Measurements from ENCODE around the gene TOMM34.

DNA sequence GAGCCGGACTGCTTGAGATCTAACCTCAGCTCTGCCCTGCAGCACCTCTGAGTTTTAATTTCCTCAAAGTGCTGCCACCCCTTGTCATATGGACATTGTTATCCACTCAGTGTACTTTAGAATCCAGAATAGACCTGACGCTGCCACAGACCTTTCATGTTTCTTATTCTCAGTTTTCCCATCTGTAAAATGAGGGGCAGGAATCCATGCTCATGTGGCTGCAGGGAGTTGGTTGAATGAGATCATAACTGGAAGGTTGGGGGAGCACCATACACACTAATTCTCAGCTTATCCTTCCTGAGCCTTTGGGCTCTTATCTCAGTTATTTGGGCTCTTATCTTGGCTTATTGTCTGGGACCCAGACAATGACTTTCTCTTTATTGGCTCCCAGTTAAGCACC, 48.0 kb downstream of the TOMM34 start:
- TF ChIP-seq, protein P1, sequence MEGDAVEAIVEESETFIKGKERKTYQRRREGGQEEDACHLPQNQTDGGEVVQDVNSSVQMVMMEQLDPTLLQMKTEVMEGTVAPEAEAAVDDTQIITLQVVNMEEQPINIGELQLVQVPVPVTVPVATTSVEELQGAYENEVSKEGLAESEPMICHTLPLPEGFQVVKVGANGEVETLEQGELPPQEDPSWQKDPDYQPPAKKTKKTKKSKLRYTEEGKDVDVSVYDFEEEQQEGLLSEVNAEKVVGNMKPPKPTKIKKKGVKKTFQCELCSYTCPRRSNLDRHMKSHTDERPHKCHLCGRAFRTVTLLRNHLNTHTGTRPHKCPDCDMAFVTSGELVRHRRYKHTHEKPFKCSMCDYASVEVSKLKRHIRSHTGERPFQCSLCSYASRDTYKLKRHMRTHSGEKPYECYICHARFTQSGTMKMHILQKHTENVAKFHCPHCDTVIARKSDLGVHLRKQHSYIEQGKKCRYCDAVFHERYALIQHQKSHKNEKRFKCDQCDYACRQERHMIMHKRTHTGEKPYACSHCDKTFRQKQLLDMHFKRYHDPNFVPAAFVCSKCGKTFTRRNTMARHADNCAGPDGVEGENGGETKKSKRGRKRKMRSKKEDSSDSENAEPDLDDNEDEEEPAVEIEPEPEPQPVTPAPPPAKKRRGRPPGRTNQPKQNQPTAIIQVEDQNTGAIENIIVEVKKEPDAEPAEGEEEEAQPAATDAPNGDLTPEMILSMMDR (IDR thresholded peaks at IDR 0.05; ENCODE audit: poor library complexity, severe bottlenecking): no peak
- no peak for TF ChIP-seq EP300 (conservative IDR thresholded peaks at IDR 0.05; ENCODE audit: poor library complexity, severe bottlenecking)
